Fibroblast of mammary gland (primary cell): Measurements from ENCODE around the gene TET1.
A peak's percentile ranks its signal among the peaks of the same experiment; 100 is the strongest.
"Not testable (repeated sequence)": the region's sequence is repeated elsewhere in the genome, so short reads cannot be mapped to it uniquely, and the experiment has no call there.

Experiments
- DNase-seq: peaks from one replicate; pipeline ENCODE4 v3.0.0-alpha.2; 2010; ENCODE audit warnings: low read depth
- H3K4me3 ChIP-seq: 2 replicates; pipeline ENCODE4 v1.5.1; 2011; ENCODE audit warnings: low read depth, mild to moderate bottlenecking, low read length, moderate library complexity; ENCODE audit not compliant: control insufficient read depth
- TF ChIP-seq, protein P1 (sequence below): conservative IDR thresholded peaks from 2 replicates; pipeline ENCODE4 v1.5.1; 2011; ENCODE audit warnings: low read depth, low read length, inconsistent platforms; ENCODE audit not compliant: control insufficient read depth, insufficient read depth

TET1 gene

DNA sequence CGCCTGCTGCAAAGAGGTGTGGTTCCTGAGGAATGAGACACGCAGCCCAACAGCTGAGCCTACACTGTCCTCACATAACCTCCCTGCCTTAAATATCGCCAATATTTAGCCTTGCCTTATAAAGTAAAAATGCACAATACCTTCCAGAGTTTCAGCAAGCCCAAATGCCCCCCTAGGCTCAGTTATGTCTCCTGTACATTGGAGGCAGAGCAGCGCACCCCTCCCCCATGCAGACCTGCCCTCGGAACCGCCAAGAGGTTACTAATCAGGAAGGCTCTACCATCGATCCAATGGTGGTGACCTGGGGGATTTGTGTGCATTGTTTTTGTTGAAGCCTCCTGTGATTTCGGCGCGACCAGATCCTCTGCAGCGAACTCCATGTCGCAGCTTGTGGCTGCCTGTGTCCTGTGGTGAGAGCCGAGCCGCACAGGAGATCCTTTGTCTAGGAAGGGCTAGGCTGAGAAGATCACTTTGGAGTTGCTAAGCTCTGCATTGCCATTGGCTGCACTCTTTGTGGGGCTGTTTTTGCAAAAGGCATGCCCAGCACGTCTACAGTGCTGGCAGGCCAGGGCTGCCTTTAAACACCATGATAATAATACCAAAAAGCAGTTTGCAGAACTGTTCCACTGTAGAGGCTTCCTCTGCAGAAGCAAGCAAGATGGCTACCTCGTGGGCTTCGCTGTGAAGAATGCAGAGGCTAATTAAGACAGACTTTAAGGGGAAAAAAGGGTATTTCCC lies 40.1 kb downstream of the TET1 start:
- TF ChIP-seq, protein P1, sequence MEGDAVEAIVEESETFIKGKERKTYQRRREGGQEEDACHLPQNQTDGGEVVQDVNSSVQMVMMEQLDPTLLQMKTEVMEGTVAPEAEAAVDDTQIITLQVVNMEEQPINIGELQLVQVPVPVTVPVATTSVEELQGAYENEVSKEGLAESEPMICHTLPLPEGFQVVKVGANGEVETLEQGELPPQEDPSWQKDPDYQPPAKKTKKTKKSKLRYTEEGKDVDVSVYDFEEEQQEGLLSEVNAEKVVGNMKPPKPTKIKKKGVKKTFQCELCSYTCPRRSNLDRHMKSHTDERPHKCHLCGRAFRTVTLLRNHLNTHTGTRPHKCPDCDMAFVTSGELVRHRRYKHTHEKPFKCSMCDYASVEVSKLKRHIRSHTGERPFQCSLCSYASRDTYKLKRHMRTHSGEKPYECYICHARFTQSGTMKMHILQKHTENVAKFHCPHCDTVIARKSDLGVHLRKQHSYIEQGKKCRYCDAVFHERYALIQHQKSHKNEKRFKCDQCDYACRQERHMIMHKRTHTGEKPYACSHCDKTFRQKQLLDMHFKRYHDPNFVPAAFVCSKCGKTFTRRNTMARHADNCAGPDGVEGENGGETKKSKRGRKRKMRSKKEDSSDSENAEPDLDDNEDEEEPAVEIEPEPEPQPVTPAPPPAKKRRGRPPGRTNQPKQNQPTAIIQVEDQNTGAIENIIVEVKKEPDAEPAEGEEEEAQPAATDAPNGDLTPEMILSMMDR = no peak
- H3K4me3 ChIP-seq = peak overlapping the region; percentile 47
- DNase-seq = peak; percentile 73

DNA sequence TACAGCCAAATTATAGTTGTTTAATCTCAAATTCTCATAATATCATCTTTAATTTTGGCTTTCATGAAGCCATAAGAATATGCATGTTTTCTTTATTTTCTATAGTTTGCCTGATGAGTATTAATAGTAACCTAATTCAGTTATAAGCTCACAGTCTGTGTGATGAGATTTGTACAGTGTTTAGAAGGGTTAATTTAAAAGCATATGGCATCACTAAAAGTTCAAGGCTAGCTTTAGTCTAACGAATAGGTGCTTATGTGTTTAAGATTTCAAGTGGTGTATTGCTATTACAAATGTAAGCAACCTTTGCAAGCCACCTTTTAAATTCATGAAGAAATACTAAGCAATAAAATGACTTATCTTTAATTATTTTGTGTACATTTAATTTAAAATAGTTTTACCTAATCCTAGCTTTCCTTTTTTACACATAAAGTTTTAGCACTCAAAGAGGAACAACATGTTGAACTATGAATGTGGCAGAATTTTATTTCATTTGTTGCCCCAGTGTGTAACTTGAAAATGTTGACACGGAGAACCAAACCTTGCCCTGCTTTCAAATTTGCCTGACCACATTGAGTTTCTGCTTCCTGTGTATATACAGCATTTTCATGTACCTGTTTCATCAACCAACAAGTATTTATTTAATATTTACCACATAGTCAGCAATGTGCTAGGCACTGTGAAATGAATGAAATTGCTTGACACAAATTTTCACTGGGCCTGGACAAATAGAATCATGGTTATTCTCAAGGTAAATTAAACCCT lies 41.5 kb downstream of the TET1 start:
- TF ChIP-seq, protein P1 = no peak
- no peak overlapping the region for H3K4me3 ChIP-seq
- DNase-seq = no peak

DNA sequence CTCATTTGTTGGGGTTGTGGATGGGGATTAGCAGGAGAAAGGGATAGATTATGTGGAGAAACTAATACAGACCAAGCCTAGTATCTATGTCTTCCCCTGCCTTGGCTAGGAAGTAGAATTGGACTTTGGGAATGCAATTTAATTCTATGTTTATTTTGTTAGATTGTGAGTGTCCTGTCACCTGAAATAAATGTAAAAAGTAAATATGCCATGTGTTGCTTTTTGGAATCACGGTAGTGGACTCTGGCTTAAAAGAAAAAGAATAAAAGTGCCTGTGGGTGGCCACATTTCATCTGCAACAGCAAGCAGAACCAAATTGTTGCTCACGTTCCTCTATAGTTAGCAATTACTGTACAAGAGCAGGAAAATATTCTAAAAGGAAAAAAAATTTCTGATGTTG lies 42.3 kb downstream of the TET1 start:
- DNase-seq = no peak
- no peak overlapping the region for H3K4me3 ChIP-seq
- TF ChIP-seq, protein P1 = no peak

- no peak for DNase-seq
- TF ChIP-seq, protein P1 = no peak
Measured at GRCh38 chr10:68603766-68604165, 43.6 kb downstream of the TET1 start.

DNA sequence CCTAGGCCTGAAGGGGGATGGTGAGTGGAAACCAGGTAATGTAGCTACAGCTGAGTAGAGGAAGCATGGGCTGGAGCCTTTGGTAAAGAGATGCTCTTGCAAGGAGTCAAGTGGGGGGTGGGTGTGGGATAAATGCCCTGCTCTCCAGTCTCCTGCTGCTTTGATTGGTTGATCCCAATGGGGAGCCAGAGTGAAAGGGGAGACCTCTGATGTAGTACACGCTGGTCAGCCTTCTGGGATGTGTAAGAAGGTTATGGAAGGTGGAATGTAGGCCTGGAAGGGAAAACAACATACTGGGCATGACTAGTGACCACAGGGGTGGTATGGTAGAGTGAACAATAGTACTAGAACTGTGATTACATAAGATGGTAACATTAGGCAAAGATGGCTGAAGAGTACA lies 44.3 kb downstream of the TET1 start:
- peak; percentile 25 for DNase-seq
- TF ChIP-seq, protein P1 = no peak

More at GRCh38 chr10:68603766-68604165, 43.6 kb downstream of the TET1 start:
- no peak overlapping the region for H3K4me3 ChIP-seq

GRCh38 chr10:68606918-68607317 lies 46.8 kb downstream of the TET1 start:
- TF ChIP-seq, protein P1 = no peak
- DNase-seq = peak; percentile 59

More for the DNA sequence above, 44.3 kb downstream of the TET1 start:
- H3K4me3 ChIP-seq = no peak overlapping the region

GRCh38 chr10:68610023-68610422 lies 49.9 kb downstream of the TET1 start:
- not testable (repeated sequence) for DNase-seq, H3K4me3 ChIP-seq

More at GRCh38 chr10:68606918-68607317, 46.8 kb downstream of the TET1 start:
- no peak overlapping the region for H3K4me3 ChIP-seq
